ENCODE data around the gene ARL4D.
A peak's percentile ranks its signal among the peaks of the same experiment; 100 is the strongest.
"Not testable (repeated sequence)": the region's sequence is repeated elsewhere in the genome, so short reads cannot be mapped to it uniquely, and the experiment has no call there.

ARL4D gene, protein sequence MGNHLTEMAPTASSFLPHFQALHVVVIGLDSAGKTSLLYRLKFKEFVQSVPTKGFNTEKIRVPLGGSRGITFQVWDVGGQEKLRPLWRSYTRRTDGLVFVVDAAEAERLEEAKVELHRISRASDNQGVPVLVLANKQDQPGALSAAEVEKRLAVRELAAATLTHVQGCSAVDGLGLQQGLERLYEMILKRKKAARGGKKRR

GRCh38 chr17:43398724-43399595 is at the start of gene ARL4D:
Gene ARL4D (plus strand): TSS chr17:43398993. CDS start chr17:43399733, 740 bp downstream.
- DNase-seq (ENCODE audit: low read depth), result peak; percentile 60

GRCh38 chr17:43349142-43349541 is 49.7 kb upstream of the ARL4D start:
- no peak for DNase-seq (ENCODE audit: low read depth)

- no peak for DNase-seq (ENCODE audit: low read depth)
Measured at GRCh38 chr17:43350888-43351361, 47.9 kb upstream of the ARL4D start.

GRCh38 chr17:43351691-43352090 is 47.1 kb upstream of the ARL4D start:
- no peak for DNase-seq (ENCODE audit: low read depth)

DNA sequence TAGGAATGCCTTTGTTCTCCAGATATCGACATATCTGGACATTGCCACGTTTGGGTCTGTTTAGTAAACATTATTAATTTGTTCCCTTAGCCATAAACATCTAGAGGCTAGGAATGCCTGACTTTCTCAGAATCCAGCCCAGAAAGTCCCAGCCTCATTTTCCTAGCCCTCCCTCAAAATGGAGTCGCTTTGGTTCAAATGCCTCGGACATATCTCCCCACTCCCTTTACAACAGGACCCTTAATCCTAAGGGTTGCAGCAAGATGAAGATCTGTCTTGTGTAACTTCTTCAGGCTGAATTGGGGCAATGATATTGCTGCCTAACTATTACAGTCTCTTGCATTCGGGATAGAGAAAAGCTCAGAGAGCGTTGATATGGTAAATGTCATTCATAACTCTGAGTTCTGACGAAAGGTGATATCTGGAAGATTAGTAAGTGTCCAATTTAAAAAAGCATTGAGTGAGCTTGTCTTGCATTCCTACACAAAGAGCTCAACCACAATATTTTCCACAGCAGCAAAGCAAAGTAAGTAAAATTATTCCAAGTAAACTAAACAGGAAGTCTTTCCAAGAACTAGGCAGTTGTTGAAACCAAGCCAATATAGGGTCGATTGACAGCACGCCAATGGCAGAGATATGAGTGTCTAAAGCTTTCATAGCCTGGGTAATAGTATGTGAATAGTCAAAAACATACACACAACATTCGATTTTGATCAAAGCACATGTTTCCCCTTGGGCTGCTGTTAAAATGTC is 46.0 kb upstream of the ARL4D start:
- DNase-seq (ENCODE audit: low read depth), result no peak

GRCh38 chr17:43353393-43353792 is 45.4 kb upstream of the ARL4D start:
- DNase-seq (ENCODE audit: low read depth), result no peak

DNA sequence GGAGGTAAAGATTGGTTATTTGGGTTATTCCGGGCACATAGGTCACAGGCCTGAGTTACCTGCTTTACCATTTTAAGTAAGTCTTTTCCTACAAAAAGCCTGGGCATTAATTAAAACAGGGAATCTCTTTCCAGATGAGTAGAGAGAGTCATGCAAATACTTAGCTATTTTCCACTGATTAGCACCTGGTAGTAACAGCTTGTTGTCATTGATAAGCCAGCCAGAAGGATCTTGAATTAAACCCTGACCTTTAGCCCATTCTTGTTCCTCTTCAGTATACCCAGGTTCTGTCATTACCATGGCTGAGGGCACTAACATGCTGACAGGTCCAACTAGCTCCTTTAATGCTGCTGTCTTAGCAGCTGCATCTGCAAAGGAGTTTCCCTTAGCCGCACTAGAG is 44.4 kb upstream of the ARL4D start:
- DNase-seq (ENCODE audit: low read depth), result no peak

DNA sequence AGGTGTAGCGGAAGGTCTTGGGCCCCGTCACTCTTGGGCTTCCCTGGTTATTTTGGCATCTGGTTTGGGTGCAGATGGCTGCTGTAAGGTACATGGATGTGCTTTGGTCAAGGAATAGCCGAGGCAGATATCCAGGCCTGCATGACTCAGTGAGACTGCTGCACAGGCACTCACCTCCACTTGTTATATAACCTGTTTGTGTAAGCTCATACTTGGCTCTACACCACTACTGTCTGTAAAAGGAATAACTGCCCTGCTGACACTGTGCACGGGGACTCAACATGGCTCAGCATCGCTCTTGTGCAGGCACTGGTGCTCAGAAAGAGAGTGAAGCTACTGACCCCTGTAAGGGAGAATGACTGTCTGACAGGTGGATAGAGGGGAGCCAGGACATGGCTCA is 42.3 kb upstream of the ARL4D start:
- DNase-seq (ENCODE audit: low read depth), result no peak

- DNase-seq (ENCODE audit: low read depth), result peak; percentile 63
Measured at GRCh38 chr17:43356999-43357398, 41.8 kb upstream of the ARL4D start.

DNA sequence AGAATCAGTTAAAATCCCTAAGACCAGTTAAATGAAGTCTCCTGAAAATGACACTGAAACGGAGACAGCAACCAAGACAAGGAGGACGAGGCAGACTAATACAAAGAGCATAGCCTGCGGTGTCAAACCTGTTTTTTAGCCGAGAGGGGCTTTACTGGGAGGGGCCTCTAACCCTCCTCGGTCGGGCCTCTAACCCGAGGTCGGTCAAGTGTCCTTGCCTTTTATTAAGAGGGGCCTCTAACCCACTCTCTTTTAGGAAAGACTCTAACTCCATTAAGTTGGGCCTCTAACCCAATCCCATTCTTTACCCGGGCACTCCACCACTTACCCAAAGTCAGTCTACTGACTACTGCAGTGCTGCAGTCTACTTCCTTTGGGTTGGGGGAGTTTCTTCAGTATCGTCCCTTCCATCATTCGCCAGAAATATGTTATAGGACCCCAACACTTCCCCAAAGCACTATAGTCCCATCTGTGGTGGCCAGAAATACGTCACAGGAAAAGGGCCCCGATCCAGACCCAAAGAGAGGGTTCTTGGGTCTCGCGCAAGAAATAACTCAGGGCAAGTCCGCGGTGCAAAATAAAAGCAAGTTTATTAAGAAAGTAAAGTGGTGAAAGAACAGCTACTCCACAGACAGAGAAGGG is 39.2 kb upstream of the ARL4D start:
- DNase-seq (ENCODE audit: low read depth), result no peak

- DNase-seq (ENCODE audit: low read depth), result peak; percentile 90
Measured at GRCh38 chr17:43360376-43360738, 38.4 kb upstream of the ARL4D start.

DNA sequence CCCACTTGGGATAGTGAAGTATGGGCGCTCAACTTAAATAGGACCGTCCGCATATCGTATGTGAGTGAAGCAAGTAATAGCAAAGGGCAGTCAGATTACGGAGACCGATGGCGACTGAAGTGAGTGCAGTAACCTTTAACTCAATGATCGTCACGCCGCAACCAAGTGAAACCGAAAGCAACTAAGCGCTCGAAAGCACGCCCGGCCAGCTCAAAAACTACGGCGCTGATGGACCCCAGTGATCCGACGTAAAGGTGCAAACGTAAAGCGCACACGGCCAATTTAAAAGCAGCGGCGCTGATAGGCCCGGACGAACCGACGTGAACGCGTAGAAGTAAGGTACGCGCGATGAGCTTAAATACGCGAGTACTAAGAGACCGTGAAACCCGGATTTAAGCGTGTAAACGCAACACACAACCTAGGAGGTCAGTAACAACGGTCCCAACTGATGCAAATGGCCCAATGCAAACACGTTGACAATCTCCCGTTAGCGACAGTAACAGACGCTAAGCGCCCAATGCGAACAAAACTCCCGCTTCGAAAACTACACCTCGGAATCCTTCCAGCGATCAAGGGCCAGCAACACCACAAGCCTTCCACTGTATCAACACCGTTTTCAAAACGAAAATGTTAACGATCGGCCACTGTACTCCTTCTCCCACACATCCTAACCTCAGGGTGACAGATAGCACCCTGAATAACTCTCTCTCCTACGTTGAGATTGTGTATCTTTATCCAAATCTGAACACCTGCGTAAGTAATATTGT is 37.9 kb upstream of the ARL4D start:
- peak; percentile 100 for DNase-seq (ENCODE audit: low read depth)

- no peak for DNase-seq (ENCODE audit: low read depth)
Measured at GRCh38 chr17:43363181-43363925, 35.4 kb upstream of the ARL4D start.

DNA sequence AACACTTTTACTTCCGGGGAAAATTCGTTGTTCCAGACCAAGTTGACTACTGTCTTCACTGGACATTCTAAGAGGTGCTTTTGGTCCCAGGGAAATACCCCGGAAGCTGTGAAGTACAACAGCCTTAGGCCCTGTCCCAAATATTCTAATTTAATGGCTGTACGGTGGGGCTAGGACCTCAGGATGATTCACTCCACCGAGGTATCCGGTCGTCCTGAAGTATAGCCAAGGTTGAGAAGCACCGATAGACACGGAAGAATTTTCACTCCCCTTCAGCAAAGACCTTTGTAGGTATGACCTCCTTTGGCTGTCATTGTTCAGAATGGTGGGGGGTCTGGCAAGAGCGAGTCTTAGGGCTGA is 34.9 kb upstream of the ARL4D start:
- DNase-seq (ENCODE audit: low read depth), result no peak

- DNase-seq (ENCODE audit: low read depth), result no peak
Measured at GRCh38 chr17:43365356-43365755, 33.4 kb upstream of the ARL4D start.

DNA sequence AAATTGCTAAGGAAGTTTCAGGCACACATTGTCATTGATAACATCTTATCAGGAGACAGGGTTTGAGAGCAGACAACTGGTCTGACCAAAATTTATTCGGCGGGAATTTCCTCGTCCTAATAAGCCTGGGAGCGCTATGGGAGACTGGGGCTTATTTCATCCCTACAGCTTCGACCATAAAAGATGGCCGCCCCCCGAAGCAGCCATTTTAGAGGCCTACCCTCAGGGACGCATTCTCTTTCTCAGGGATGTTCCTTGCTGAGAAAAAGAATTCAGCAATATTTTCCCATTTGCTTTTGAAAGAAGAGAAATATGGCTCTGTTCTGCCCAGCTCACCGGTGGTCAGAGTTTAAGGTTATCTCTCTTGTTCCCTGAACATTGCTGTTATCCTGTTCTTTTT is 32.9 kb upstream of the ARL4D start:
- not testable (repeated sequence) for DNase-seq (ENCODE audit: low read depth)

DNA sequence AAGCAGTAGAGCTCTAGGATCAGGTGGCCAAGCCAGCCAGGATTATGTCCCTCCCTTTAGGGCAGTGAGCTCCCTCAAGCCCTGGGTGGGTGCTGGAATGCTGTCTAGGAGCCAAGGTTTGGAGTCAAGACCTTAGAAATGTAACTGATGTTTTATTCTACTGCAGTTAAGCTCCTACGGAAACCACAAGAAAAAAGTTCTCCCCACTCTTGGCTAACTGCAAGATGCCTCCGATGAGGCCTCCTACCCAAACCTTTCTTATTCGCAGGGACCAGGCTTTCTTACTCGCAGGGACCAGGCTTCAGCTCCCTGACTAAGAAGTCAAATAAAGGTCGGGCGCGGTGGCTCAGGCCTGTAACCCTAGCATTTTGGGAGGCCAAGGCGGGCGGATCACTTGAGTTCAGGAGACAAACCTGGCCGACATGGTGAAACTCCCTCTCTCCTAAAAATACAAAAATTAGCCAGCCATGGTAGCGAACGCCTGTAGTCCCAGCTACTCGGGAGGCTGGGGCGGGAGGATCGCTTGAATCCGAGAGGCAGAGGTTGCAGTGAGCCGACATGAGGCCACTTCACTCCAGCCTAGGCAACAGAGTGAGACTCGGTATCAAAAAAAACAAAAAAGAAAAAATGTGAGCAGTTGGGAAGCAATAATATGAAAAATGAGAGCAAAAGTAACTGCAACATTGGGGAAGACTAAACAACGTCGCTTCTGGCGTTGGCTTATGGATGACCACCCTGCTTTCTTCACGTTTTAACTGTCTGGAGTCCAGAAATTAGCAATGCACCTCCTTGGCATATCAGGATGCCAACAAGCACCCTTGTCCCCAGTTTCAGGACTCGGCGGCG is 31.7 kb upstream of the ARL4D start:
- DNase-seq (ENCODE audit: low read depth), result peak; percentile 78

GRCh38 chr17:43367737-43368242 is 31.0 kb upstream of the ARL4D start:
- peak; percentile 96 for DNase-seq (ENCODE audit: low read depth)

DNA sequence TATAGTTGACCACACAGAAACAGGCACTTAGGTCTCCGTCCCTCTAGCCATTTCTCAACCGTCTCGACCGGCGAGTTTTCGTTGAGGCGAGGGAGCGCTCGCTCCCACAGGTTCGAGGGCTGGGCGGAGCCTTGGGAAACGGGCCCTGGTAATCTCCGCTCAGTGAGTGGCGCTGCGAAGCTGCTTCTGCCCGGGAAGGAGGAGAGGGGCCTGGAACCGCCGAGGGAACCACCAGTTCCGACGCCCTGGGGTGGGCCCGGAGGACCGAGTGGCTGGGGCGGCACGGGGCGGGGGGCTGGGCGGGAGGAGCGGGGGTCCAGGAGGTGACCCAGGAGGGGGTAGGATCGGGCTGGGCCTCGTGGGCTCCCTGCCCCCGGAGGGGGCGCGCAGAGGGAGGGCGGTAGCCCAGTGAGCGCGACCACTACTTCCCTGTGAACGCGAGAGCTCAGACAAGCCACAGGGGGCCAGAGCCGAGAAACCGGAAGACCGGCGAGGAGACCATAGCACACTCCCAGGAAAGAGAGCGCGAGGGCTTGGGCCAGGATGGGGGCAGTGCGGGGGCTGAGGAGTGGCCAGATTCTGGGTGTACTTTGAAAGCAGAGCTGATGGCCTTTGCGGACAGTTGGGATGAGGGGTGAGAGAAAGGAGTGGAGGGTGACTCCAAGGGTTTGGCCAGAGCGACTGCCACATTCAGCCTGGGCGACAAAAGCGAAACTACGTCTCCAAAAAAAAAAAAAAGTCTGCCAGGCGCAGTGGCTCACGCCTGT is 29.9 kb upstream of the ARL4D start:
- DNase-seq (ENCODE audit: low read depth), result peak; percentile 87

All from amniotic epithelial cell (primary cell).